Measurements from ENCODE around the gene RTF2. TPM values are rescaled to one million over a fixed set of nuclear protein-coding genes. Genes with fewer than 3 reads are reported as not detected.
A peak's percentile ranks its signal among the peaks of the same experiment; 100 is the strongest.

The RTF2 gene
- polyA plus RNA-seq (54.9 to 63.4 TPM (median 58.8 TPM) in 3 replicates), polyA minus RNA-seq (20.1 to 32.6 TPM (median 32.2 TPM) in 3 replicates)
- 120 TPM for polyA plus RNA-seq (2011; ENCODE audit: low read depth)
- polyA plus RNA-seq (2011; cell fraction: cytosol; rRNA removed), result 54.0 and 54.4 TPM in 2 replicates
- polyA plus RNA-seq (2011; cell fraction: nucleus; rRNA removed), result 40.9 and 47.8 TPM in 2 replicates
- 54.2 and 59.9 TPM in 2 replicates for polyA plus RNA-seq (2012; ENCODE audit: low replicate concordance)
- 25.7 TPM for polyA minus RNA-seq (2011; cell fraction: cytosol; rRNA and poly(A)+ RNA removed)
- 13.2 and 14.3 TPM in 2 replicates for polyA minus RNA-seq (2011; cell fraction: nucleus; rRNA and poly(A)+ RNA removed)

DNA sequence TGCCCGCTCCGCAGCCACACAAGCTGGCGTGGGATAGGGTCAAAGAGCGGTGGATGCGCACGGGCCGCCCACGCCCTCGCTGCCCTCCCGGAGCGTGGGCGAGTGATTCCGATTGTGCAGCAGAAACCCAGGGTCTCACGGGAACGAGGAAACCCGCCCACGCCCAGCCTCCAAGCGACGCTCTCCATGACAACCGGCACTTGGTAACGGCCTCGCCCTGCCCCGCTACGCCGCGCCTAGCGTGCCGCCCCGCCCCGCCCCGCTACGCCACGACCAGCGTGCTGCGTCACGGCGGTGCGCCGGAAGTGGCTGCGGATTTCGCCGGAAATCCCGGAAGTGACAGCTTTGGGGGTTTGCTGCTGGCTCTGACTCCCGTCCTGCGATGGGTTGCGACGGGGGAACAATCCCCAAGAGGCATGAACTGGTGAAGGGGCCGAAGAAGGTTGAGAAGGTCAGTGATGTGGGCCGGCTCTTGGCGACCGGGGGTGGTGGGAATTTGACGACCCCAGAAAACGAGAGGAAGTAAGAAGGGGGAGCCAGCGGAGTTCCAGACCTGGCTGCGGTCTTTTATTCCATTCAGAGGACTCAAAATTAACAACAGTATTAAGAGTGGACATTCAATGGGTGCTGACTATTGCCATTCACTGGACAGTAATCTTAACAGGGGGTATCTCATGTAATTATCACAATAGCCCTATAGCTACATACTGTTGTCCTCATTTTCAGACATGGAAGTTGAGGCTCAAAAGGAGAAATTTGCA lies at the start of gene RTF2:
Gene RTF2, plus strand, starts transcription at position 312 of the 761 bp plus-strand sequence. Its CDS starts 71 bp downstream, at position 383.
- dilution Hi-C loops (cut with MboI; ENCODE audit: extremely low pct_ligation_motif_present, low sequenced_read_pairs), result no loop called here
- no peak for TF ChIP-seq CTCF (optimal IDR thresholded peaks at IDR 0.05 in 1 of 3, IDR thresholded peaks at IDR 0.05 in 1 of 3, conservative IDR thresholded peaks at IDR 0.05 in 1 of 3; ENCODE audit: extremely low read depth in 1 of 3, insufficient read depth in 2 of 3, low read length in 3 of 3)
- TF ChIP-seq EZH2 (IDR thresholded peaks at IDR 0.05; ENCODE audit: low read length), result no peak
- peaks cover 0 to 6% of the 10 kb centered on the region in 2 experiments for H3K36me3 ChIP-seq (ENCODE audit: control insufficient read depth in 2 of 2, extremely low read depth in 1 of 2, insufficient read depth in 2 of 2, low read length in 2 of 2)
- no peaks in the 10 kb centered on the region for H3K9me1 ChIP-seq (ENCODE audit: control insufficient read depth, extremely low read depth, insufficient read depth, low read length)
- H2AFZ ChIP-seq (ENCODE audit: control insufficient read depth, low read length), result peak within 1 kb of the TSS; percentile 98
- no peaks in the 10 kb centered on the region for H4K20me1 ChIP-seq (ENCODE audit: control insufficient read depth, extremely low read depth, insufficient read depth, low read length)
- H3K27ac ChIP-seq (ENCODE audit: control insufficient read depth, insufficient read depth, low read length), result peak within 1 kb of the TSS; percentile 91
- peak; percentile 21 for DNase-seq (ENCODE audit: low read depth, low spot score)
- peaks cover 29% of the 10 kb centered on the region for H3K79me2 ChIP-seq (ENCODE audit: control insufficient read depth, insufficient read depth, low read length)
- peak within 1 kb of the TSS; percentile 95 for H3K9ac ChIP-seq (ENCODE audit: control insufficient read depth, extremely low read depth, insufficient read depth, low read length)
- H3K4me1 ChIP-seq (ENCODE audit: control insufficient read depth, extremely low read depth, insufficient read depth, low read length), result peaks cover 12% of the 10 kb centered on the region
- no peak for FAIRE-seq
- peak within 1 kb of the TSS; percentile 95 for H3K4me2 ChIP-seq (ENCODE audit: control insufficient read depth, extremely low read depth, insufficient read depth, low read depth, low read length)
- no peaks in the 10 kb centered on the region for H3K27me3 ChIP-seq (ENCODE audit: control insufficient read depth, extremely low read depth, insufficient read depth, low read length)
- H3K4me3 ChIP-seq (ENCODE audit: control insufficient read depth in 2 of 3, extremely low read depth in 1 of 3, insufficient read depth in 2 of 3, low read depth in 1 of 3, low read length in 3 of 3), result peak within 1 kb of the TSS; percentile 97 to 100 (median 98)
- no peaks in the 10 kb centered on the region for H3K9me3 ChIP-seq (ENCODE audit: control insufficient read depth, low read depth, low read length)

- H3K9me1 ChIP-seq (ENCODE audit: control insufficient read depth, extremely low read depth, insufficient read depth, low read length), result no peaks in the 10 kb centered on the region
- DNase-seq (ENCODE audit: low read depth, low spot score), result no peak
Observed at GRCh38 chr20:56420028-56420427, 48.4 kb upstream of the RTF2 start.

More at GRCh38 chr20:56420028-56420427, 48.4 kb upstream of the RTF2 start:
- H3K27me3 ChIP-seq (ENCODE audit: control insufficient read depth, extremely low read depth, insufficient read depth, low read length), result no peaks in the 10 kb centered on the region
- no peaks in the 10 kb centered on the region for H3K4me1 ChIP-seq (ENCODE audit: control insufficient read depth, extremely low read depth, insufficient read depth, low read length)
- no peak for TF ChIP-seq CTCF (optimal IDR thresholded peaks at IDR 0.05 in 1 of 3, IDR thresholded peaks at IDR 0.05 in 1 of 3, conservative IDR thresholded peaks at IDR 0.05 in 1 of 3; ENCODE audit: extremely low read depth in 1 of 3, insufficient read depth in 2 of 3, low read length in 3 of 3)
- TF ChIP-seq EZH2 (IDR thresholded peaks at IDR 0.05; ENCODE audit: low read length), result no peak
- H3K36me3 ChIP-seq (ENCODE audit: control insufficient read depth in 2 of 2, extremely low read depth in 1 of 2, insufficient read depth in 2 of 2, low read length in 2 of 2), result no peaks in the 10 kb centered on the region
- no peaks in the 10 kb centered on the region for H4K20me1 ChIP-seq (ENCODE audit: control insufficient read depth, extremely low read depth, insufficient read depth, low read length)
- H3K79me2 ChIP-seq (ENCODE audit: control insufficient read depth, insufficient read depth, low read length), result no peaks in the 10 kb centered on the region
- FAIRE-seq, result no peak
- H3K9me3 ChIP-seq (ENCODE audit: control insufficient read depth, low read depth, low read length), result no peaks in the 10 kb centered on the region
- H3K27ac ChIP-seq (ENCODE audit: control insufficient read depth, insufficient read depth, low read length), result no peak overlapping the region
- no peak overlapping the region for H3K4me3 ChIP-seq (ENCODE audit: control insufficient read depth in 2 of 3, extremely low read depth in 1 of 3, insufficient read depth in 2 of 3, low read depth in 1 of 3, low read length in 3 of 3)
- no peak overlapping the region for H3K9ac ChIP-seq (ENCODE audit: control insufficient read depth, extremely low read depth, insufficient read depth, low read length)
- no peak overlapping the region for H2AFZ ChIP-seq (ENCODE audit: control insufficient read depth, low read length)
- dilution Hi-C loops (cut with MboI; ENCODE audit: extremely low pct_ligation_motif_present, low sequenced_read_pairs), result no loop called here
- H3K4me2 ChIP-seq (ENCODE audit: control insufficient read depth, extremely low read depth, insufficient read depth, low read depth, low read length), result no peak overlapping the region
